ENCODE measurements around the gene SH3RF2.

The SH3RF2 gene

GRCh38 chr5:146048994-146049703, 112.8 kb downstream of the SH3RF2 start:
- H3K4me3 ChIP-seq (IDR thresholded peaks at IDR 0.05; ENCODE audit: insufficient read depth, low read depth, low read length): no peak overlapping the region
- H3K4me2 ChIP-seq: no peak overlapping the region
- no peaks in the 10 kb centered on the region for H3K36me3 ChIP-seq (ENCODE audit: insufficient read depth)
- H3K27ac ChIP-seq: no peak overlapping the region
- no peaks in the 10 kb centered on the region for H3K27me3 ChIP-seq (ENCODE audit: insufficient read depth, low read depth)
- H4K20me1 ChIP-seq (ENCODE audit: insufficient read depth): no peaks in the 10 kb centered on the region
- H2AFZ ChIP-seq (ENCODE audit: low read depth): no peak overlapping the region
- H3K9ac ChIP-seq: no peak overlapping the region
- H3K4me1 ChIP-seq (ENCODE audit: low read depth, poor library complexity, severe bottlenecking): peaks cover 35% of the 10 kb centered on the region
- no peaks in the 10 kb centered on the region for H3K79me2 ChIP-seq (ENCODE audit: insufficient read depth, low read depth)
- peak; percentile 51; the same call in 1 of the 2 replicates for TF ChIP-seq CTCF (conservative IDR thresholded peaks at IDR 0.05; ENCODE audit: low read depth, low read length)

GRCh38 chr5:146049704-146050026, 113.3 kb downstream of the SH3RF2 start:
- Histone ChIP-seq H3K9ac (no peak overlapping the region), H3K36me3 (ENCODE audit: insufficient read depth) (no peaks in the 10 kb centered on the region), H3K4me2 (no peak overlapping the region), H4K20me1 (ENCODE audit: insufficient read depth) (no peaks in the 10 kb centered on the region), H3K27ac (no peak overlapping the region), H2AFZ (ENCODE audit: low read depth) (no peak overlapping the region), H3K4me3 (IDR thresholded peaks at IDR 0.05; ENCODE audit: insufficient read depth, low read depth, low read length) (no peak overlapping the region), H3K4me1 (ENCODE audit: low read depth, poor library complexity, severe bottlenecking) (peaks cover 35% of the 10 kb centered on the region), H3K79me2 (ENCODE audit: insufficient read depth, low read depth) (no peaks in the 10 kb centered on the region), H3K27me3 (ENCODE audit: insufficient read depth, low read depth) (no peaks in the 10 kb centered on the region)
- TF ChIP-seq CTCF (conservative IDR thresholded peaks at IDR 0.05; ENCODE audit: low read depth, low read length): no peak; the same call in 1 of the 2 replicates

GRCh38 chr5:146050086-146050485, 113.7 kb downstream of the SH3RF2 start:
- no peak overlapping the region for H2AFZ ChIP-seq (ENCODE audit: low read depth)
- no peaks in the 10 kb centered on the region for H3K36me3 ChIP-seq (ENCODE audit: insufficient read depth)
- H3K4me3 ChIP-seq (IDR thresholded peaks at IDR 0.05; ENCODE audit: insufficient read depth, low read depth, low read length): no peak overlapping the region
- no peaks in the 10 kb centered on the region for H4K20me1 ChIP-seq (ENCODE audit: insufficient read depth)
- H3K27ac ChIP-seq: no peak overlapping the region
- H3K27me3 ChIP-seq (ENCODE audit: insufficient read depth, low read depth): no peaks in the 10 kb centered on the region
- H3K4me2 ChIP-seq: no peak overlapping the region
- no peak overlapping the region for H3K9ac ChIP-seq
- H3K79me2 ChIP-seq (ENCODE audit: insufficient read depth, low read depth): no peaks in the 10 kb centered on the region
- no peak for TF ChIP-seq CTCF (conservative IDR thresholded peaks at IDR 0.05; ENCODE audit: low read depth, low read length)
- H3K4me1 ChIP-seq (ENCODE audit: low read depth, poor library complexity, severe bottlenecking): peaks cover 35% of the 10 kb centered on the region

GRCh38 chr5:146051678-146052077, 115.3 kb downstream of the SH3RF2 start:
- H3K36me3 ChIP-seq (ENCODE audit: insufficient read depth): no peaks in the 10 kb centered on the region
- peaks cover 28% of the 10 kb centered on the region for H3K4me1 ChIP-seq (ENCODE audit: low read depth, poor library complexity, severe bottlenecking)
- H3K4me3 ChIP-seq (IDR thresholded peaks at IDR 0.05; ENCODE audit: insufficient read depth, low read depth, low read length): no peak overlapping the region
- H3K4me2 ChIP-seq: no peak overlapping the region
- H2AFZ ChIP-seq (ENCODE audit: low read depth): no peak overlapping the region
- no peak for TF ChIP-seq CTCF (conservative IDR thresholded peaks at IDR 0.05; ENCODE audit: low read depth, low read length)
- H3K27me3 ChIP-seq (ENCODE audit: insufficient read depth, low read depth): no peaks in the 10 kb centered on the region
- no peaks in the 10 kb centered on the region for H3K79me2 ChIP-seq (ENCODE audit: insufficient read depth, low read depth)
- no peak overlapping the region for H3K27ac ChIP-seq
- no peak overlapping the region for H3K9ac ChIP-seq
- no peaks in the 10 kb centered on the region for H4K20me1 ChIP-seq (ENCODE audit: insufficient read depth)

Data from KMS-11 (cell line).